HCT116 (cell line): ENCODE results near the gene RNF114. TPM values are rescaled to one million over a fixed set of nuclear protein-coding genes. Genes with fewer than 3 reads are reported as not detected.
"Not testable (repeated sequence)": the region's sequence is repeated elsewhere in the genome, so short reads cannot be mapped to it uniquely, and the experiment has no call there.

Source experiments
- ATAC-seq: fragments of 200-7000 bp; cut with Tn5 transposase; 2 replicates; pipeline ENCODE4 v1.9.1; 2020; ENCODE audit warnings: mild to moderate bottlenecking, moderate library complexity
- BruUV-seq: library from RNA; stranded (reverse); fragments of 400-500 nt; replicated peaks from 2 replicates; lab custom pipeline; 2021; lab: Mats Ljungman, UMichigan
- CTCF ChIA-PET: fragments of 300-600 bp; sonication (Branson Sonifier 250); formaldehyde crosslinking; loops from one replicate; lab custom pipeline; 2021; ENCODE audit warnings: antibody characterized with exemption; lab: Charles Lee
- POLR2A ChIA-PET: fragments of 300-600, 350-600 bp; sonication (Branson Sonifier 250); formaldehyde crosslinking; loops from one replicate; lab custom pipeline; 2021; ENCODE audit warnings: antibody characterized with exemption; lab: Charles Lee
- RAD21 ChIA-PET, 2 experiments: fragments of 300-600 bp; sonication (Branson Sonifier 250); formaldehyde crosslinking; loops; one replicate each; lab custom pipeline; 2023; ENCODE audit warnings: low total read pairs in 2 of 2; ENCODE audit not compliant: uncharacterized antibody in 2 of 2, unreplicated experiment in 2 of 2, low non-redundant PET in 1 of 2; lab: Charles Lee
- DNase-seq: peaks from one replicate; pipeline ENCODE4 v3.0.0-alpha.2; 2010; ENCODE audit warnings: low read depth, low spot score
- H2AFZ ChIP-seq: fragments of 200-600 bp; shearing (Covaris generic), sonication (generic); 2 replicates; pipeline ENCODE4 v1.6.1; 2017; ENCODE audit warnings: low read depth, mixed run types, mixed read lengths, antibody characterized with exemption, low read length; ENCODE audit not compliant: poor library complexity, severe bottlenecking
- H3K27ac ChIP-seq: 2 replicates; pipeline ENCODE4 v1.5.1; 2012; ENCODE audit warnings: low read depth, low read length
- H3K27me3 ChIP-seq: fragments of 200-600 bp; sonication (generic); 2 replicates; pipeline ENCODE4 v1.6.1; 2016; ENCODE audit warnings: mixed run types, low read length, mixed read lengths; ENCODE audit not compliant: insufficient read depth
- H3K36me3 ChIP-seq, 2 experiments: fragments of 200-500 bp in 1 of 2; fragments of 200-600 bp in 1 of 2; sonication (Bioruptor generic) in 1 of 2; sonication (generic) in 1 of 2; 2 replicates each; pipeline versions ENCODE4 v1.5.1 to v1.6.1; 2014 to 2016; ENCODE audit warnings: low read length in 2 of 2, inconsistent platforms in 1 of 2, mixed read lengths in 1 of 2, mixed run types in 1 of 2; ENCODE audit not compliant: insufficient read depth in 2 of 2, control insufficient read depth in 1 of 2
- H3K4me1 ChIP-seq, 2 experiments: fragments of 200-600 bp in 1 of 2; sonication (generic) in 1 of 2; 2 replicates each; pipeline versions ENCODE4 v1.5.1 to v1.6.1; 2012 to 2017; ENCODE audit warnings: low read length in 2 of 2, inconsistent platforms in 1 of 2, mild to moderate bottlenecking in 1 of 2, mixed read lengths in 1 of 2, mixed run types in 1 of 2, moderate library complexity in 1 of 2; ENCODE audit not compliant: insufficient read depth in 2 of 2, control insufficient read depth in 1 of 2
- H3K4me2 ChIP-seq: fragments of 200-600 bp; sonication (generic); 2 replicates; pipeline ENCODE4 v1.6.1; 2017; ENCODE audit warnings: mixed run types, low read length, mixed read lengths
- H3K4me3 ChIP-seq, 2 experiments: fragments of 200-600 bp in 1 of 2; sonication (generic) in 1 of 2; replicated peaks in 1 of 2; 2 replicates each; pipeline ENCODE4 v1.5.1; 2011 to 2016; ENCODE audit warnings: low read length in 2 of 2, control low read depth in 1 of 2, low read depth in 1 of 2, mild to moderate bottlenecking in 1 of 2, mixed read lengths in 1 of 2, mixed run types in 1 of 2
- H3K79me2 ChIP-seq: fragments of 200-600 bp; sonication (generic); 2 replicates; pipeline ENCODE4 v1.6.1; 2017; ENCODE audit warnings: mild to moderate bottlenecking, mixed run types, low read length, moderate library complexity, mixed read lengths; ENCODE audit not compliant: insufficient read depth
- H3K9ac ChIP-seq: fragments of 200-600 bp; sonication (generic); 2 replicates; pipeline ENCODE4 v1.6.1; 2016; ENCODE audit warnings: low read length, mixed read lengths
- H3K9me2 ChIP-seq: fragments of 200-600 bp; sonication (generic), shearing (Covaris generic); 2 replicates; pipeline ENCODE4 v1.6.1; 2017; ENCODE audit warnings: mixed run types, mild to moderate bottlenecking, moderate library complexity; ENCODE audit not compliant: insufficient read depth
- H3K9me3 ChIP-seq, 2 experiments: fragments of 200-500 bp in 1 of 2; fragments of 200-600 bp in 1 of 2; sonication (Bioruptor generic) in 1 of 2; sonication (generic) in 1 of 2; 2 replicates each; pipeline ENCODE4 v1.6.1; 2014 to 2017; ENCODE audit warnings: low read length in 2 of 2, mixed read lengths in 2 of 2, inconsistent platforms in 1 of 2, low read depth in 1 of 2, mild to moderate bottlenecking in 1 of 2, mixed run types in 1 of 2, moderate library complexity in 1 of 2; ENCODE audit not compliant: control insufficient read depth in 1 of 2, insufficient read depth in 1 of 2
- H4K20me1 ChIP-seq: fragments of 200-600 bp; sonication (generic), shearing (Covaris generic); 2 replicates; pipeline ENCODE4 v1.6.1; 2017; ENCODE audit warnings: mixed run types, mild to moderate bottlenecking, moderate library complexity; ENCODE audit not compliant: insufficient read depth
- CBX3 ChIP-seq: IDR thresholded peaks from 2 replicates; pipeline ENCODE4 v1.6.1; 2012; ENCODE audit warnings: low read depth
- CEBPB ChIP-seq: IDR thresholded peaks from 2 replicates; pipeline ENCODE4 v1.6.1; 2012; ENCODE audit warnings: low read depth
- EGR1 ChIP-seq: IDR thresholded peaks from 2 replicates; pipeline ENCODE4 v1.6.1; 2012; ENCODE audit warnings: low read depth
- ELF1 ChIP-seq: IDR thresholded peaks from 2 replicates; pipeline ENCODE4 v1.6.1; 2012; ENCODE audit warnings: low read depth, borderline replicate concordance
- EZH2 ChIP-seq: fragments of 200-600 bp; sonication (generic); IDR thresholded peaks from 2 replicates; pipeline ENCODE4 v1.6.1; 2017; ENCODE audit warnings: antibody characterized with exemption, mixed run types
- EZH2phosphoT487 ChIP-seq: fragments of 200-600 bp; IDR thresholded peaks from 2 replicates; pipeline ENCODE4 v1.6.1; 2018; ENCODE audit warnings: antibody characterized with exemption, borderline replicate concordance
- FOSL1 ChIP-seq: IDR thresholded peaks from 2 replicates; pipeline ENCODE4 v1.6.1; 2012; ENCODE audit warnings: low read depth
- MAX ChIP-seq: IDR thresholded peaks from 2 replicates; pipeline ENCODE4 v1.6.1; 2012
- SIN3A ChIP-seq: IDR thresholded peaks from 2 replicates; pipeline ENCODE4 v1.6.1; 2012; ENCODE audit warnings: low read depth
- TCF7L2 ChIP-seq: IDR thresholded peaks from 2 replicates; pipeline ENCODE4 v1.7.0; 2011; ENCODE audit warnings: borderline replicate concordance, inconsistent platforms; ENCODE audit not compliant: insufficient read depth, insufficient read length; ENCODE audit errors: extremely low read depth
- YY1 ChIP-seq: IDR thresholded peaks from 2 replicates; pipeline ENCODE4 v1.6.1; 2011; ENCODE audit warnings: low read length, low read depth, moderate library complexity, mild to moderate bottlenecking; ENCODE audit not compliant: insufficient replicate concordance; ENCODE audit errors: extremely low read depth
- ZFX ChIP-seq: fragments of 450-650 bp; IDR thresholded peaks from 2 replicates; pipeline ENCODE4 v1.6.1; 2017
- intact Hi-C: fragments of 100-400 bp; cut with micrococcal nuclease; formaldehyde crosslinking; loops from 2 replicates; pipeline ENCODE4 v1.10.0; 2022
- total RNA-seq: library from RNA; stranded (reverse); gene quantifications from one replicate; pipeline ENCODE4 v1.2.1, GENCODE V29; 2021; ENCODE audit not compliant: unreplicated experiment
- TF ChIP-seq, protein P1 (sequence below): IDR thresholded peaks from 2 replicates; pipeline ENCODE4 v1.6.1; 2012; ENCODE audit warnings: low read depth

RNF114 gene
- total RNA-seq, 1 experiment from 2014 or later: 66.8 TPM

DNA sequence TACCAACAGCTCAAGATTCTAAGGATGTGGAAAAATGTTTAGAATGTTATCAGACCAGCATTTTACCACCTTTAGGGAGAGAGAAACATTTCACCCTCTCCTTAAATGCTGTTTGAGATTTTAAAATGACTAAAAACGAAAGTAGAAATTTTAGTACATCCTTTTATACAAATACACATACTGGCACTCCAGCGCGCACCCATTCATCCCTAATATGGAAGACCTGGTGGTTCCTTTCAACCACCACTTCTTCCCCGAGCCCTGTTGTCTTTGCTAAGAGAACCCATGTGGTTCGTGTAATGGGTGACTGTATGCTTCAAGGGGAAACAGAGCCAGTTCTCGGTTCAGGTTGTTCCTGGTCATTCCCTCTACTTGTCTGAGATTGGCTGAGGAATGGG lies 42.1 kb upstream of the RNF114 start:
- no TSS peak for BruUV-seq
- TF ChIP-seq SIN3A (no peak), ELF1 (no peak), CEBPB (no peak), MAX (no peak), TCF7L2 (no peak), FOSL1 (no peak), YY1 (no peak), EGR1 (no peak), EZH2 (no peak), EZH2phosphoT487 (no peak), CBX3 (no peak), ZFX (no peak)
- TF ChIP-seq, protein P1, sequence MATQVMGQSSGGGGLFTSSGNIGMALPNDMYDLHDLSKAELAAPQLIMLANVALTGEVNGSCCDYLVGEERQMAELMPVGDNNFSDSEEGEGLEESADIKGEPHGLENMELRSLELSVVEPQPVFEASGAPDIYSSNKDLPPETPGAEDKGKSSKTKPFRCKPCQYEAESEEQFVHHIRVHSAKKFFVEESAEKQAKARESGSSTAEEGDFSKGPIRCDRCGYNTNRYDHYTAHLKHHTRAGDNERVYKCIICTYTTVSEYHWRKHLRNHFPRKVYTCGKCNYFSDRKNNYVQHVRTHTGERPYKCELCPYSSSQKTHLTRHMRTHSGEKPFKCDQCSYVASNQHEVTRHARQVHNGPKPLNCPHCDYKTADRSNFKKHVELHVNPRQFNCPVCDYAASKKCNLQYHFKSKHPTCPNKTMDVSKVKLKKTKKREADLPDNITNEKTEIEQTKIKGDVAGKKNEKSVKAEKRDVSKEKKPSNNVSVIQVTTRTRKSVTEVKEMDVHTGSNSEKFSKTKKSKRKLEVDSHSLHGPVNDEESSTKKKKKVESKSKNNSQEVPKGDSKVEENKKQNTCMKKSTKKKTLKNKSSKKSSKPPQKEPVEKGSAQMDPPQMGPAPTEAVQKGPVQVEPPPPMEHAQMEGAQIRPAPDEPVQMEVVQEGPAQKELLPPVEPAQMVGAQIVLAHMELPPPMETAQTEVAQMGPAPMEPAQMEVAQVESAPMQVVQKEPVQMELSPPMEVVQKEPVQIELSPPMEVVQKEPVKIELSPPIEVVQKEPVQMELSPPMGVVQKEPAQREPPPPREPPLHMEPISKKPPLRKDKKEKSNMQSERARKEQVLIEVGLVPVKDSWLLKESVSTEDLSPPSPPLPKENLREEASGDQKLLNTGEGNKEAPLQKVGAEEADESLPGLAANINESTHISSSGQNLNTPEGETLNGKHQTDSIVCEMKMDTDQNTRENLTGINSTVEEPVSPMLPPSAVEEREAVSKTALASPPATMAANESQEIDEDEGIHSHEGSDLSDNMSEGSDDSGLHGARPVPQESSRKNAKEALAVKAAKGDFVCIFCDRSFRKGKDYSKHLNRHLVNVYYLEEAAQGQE: no peak
- TF ChIP-seq, all 23 proteins: peak for 0
- Histone ChIP-seq H3K9me3 (no peaks in the 10 kb centered on the region), H3K4me2 (no peak overlapping the region), H3K9me2 (no peaks in the 10 kb centered on the region), H3K79me2 (no peaks in the 10 kb centered on the region), H3K4me1 (no peaks in the 10 kb centered on the region), H3K27ac (no peak overlapping the region), H3K4me3 (no peak overlapping the region), H4K20me1 (no peaks in the 10 kb centered on the region), H3K27me3 (no peaks in the 10 kb centered on the region), H3K36me3 (no peaks in the 10 kb centered on the region), H3K9ac (no peak overlapping the region), H2AFZ (no peak overlapping the region)
- ChIA-PET CTCF (no interaction called here), RAD21 (no interaction called here), POLR2A (no interaction called here)
- ATAC-seq: no peak
- intact Hi-C loops: no loop called here
- no peak for DNase-seq

DNA sequence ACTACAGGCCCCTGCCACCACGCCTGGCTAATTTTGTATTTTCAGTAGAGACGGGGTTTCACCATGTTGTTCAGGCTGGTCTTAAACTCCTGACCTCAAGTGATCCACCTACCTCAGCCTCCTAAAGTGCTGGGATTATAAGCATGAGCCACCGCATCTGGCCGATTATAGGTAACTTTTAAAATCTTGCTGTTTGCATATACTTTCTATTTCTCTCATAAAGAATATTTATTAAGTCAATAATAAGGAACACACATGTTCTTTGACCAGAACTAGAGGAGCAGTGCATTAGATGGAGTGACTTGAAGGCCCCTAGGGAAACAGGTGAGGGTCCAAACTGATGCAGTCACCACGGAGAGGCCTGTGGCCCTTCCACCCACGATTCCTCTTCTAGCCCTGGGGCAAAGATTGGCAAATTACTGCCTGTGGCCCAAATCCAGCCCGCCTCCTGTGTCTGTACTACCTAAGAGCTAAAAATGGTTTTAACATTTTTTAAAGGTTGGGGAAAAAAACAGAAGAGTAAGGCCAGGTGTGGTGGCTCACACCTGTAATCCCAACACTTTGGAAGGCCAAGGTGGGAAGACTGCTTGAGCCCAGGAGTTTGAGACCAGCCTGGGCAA lies 40.6 kb upstream of the RNF114 start:
- H3K4me2 ChIP-seq, H3K9me3 ChIP-seq, H3K4me1 ChIP-seq, H3K79me2 ChIP-seq, DNase-seq, BruUV-seq, H2AFZ ChIP-seq, POLR2A ChIA-PET, RAD21 ChIA-PET, H4K20me1 ChIP-seq, H3K4me3 ChIP-seq, H3K36me3 ChIP-seq, ATAC-seq, H3K27ac ChIP-seq, CTCF ChIA-PET, intact Hi-C loops, H3K9ac ChIP-seq, H3K27me3 ChIP-seq, H3K9me2 ChIP-seq: not testable (repeated sequence)
